PFSK-1 (cell line): ENCODE results near the gene HLCS.

Source experiments
- FOXP2 ChIP-seq: optimal IDR thresholded peaks from 2 replicates; pipeline ENCODE3; 2011; ENCODE audit warnings: borderline replicate concordance, control low read depth, inconsistent platforms; ENCODE audit not compliant: insufficient read depth; ENCODE audit errors: extremely low read length, extremely low read depth
- POLR2AphosphoS5 ChIP-seq: IDR thresholded peaks from 2 replicates; pipeline ENCODE4 v1.6.1; 2012; ENCODE audit warnings: low read depth, mild to moderate bottlenecking, control low read depth, low read length, moderate library complexity
- REST ChIP-seq, 2 experiments: IDR thresholded peaks; 2 replicates each; pipeline versions ENCODE4 v1.6.1 to v1.8.0; 2011 to 2012; ENCODE audit warnings: low read depth in 2 of 2, low read length in 2 of 2, control low read depth in 1 of 2, inconsistent platforms in 1 of 2, mild to moderate bottlenecking in 1 of 2, moderate library complexity in 1 of 2; ENCODE audit not compliant: insufficient read depth in 1 of 2
- SIN3A ChIP-seq: IDR thresholded peaks from 2 replicates; pipeline ENCODE4 v1.6.1; 2012; ENCODE audit warnings: mild to moderate bottlenecking, low read length, moderate library complexity, borderline replicate concordance; ENCODE audit not compliant: insufficient read depth
- TAF1 ChIP-seq: IDR thresholded peaks from 2 replicates; pipeline ENCODE4 v1.6.1; 2012; ENCODE audit warnings: low read length, control low read depth, borderline replicate concordance; ENCODE audit not compliant: insufficient read depth

HLCS gene

GRCh38 chr21:36811762-36812161, 154.7 kb downstream of the HLCS start:
- TF ChIP-seq POLR2AphosphoS5 = no peak
- TF ChIP-seq TAF1 = no peak
- TF ChIP-seq REST (IDR thresholded peaks at IDR 0.05; ENCODE audit: insufficient read depth in 1 of 2, low read depth in 2 of 2, low read length in 2 of 2) = no peak
- no peak for TF ChIP-seq SIN3A
- no peak for TF ChIP-seq FOXP2

- TF ChIP-seq REST (IDR thresholded peaks at IDR 0.05; ENCODE audit: insufficient read depth in 1 of 2, low read depth in 2 of 2, low read length in 2 of 2) = no peak
- TF ChIP-seq TAF1 = no peak
- TF ChIP-seq SIN3A = no peak
- no peak for TF ChIP-seq POLR2AphosphoS5
- TF ChIP-seq FOXP2 = no peak
Observed at GRCh38 chr21:36810443-36810842, 156.0 kb downstream of the HLCS start.

GRCh38 chr21:36807422-36807928, 159.0 kb downstream of the HLCS start:
- TF ChIP-seq POLR2AphosphoS5 (no peak), TAF1 (no peak), SIN3A (no peak), REST (IDR thresholded peaks at IDR 0.05; ENCODE audit: insufficient read depth in 1 of 2, low read depth in 2 of 2, low read length in 2 of 2) (no peak), FOXP2 (no peak)

GRCh38 chr21:36806103-36806502, 160.4 kb downstream of the HLCS start:
- no peak for TF ChIP-seq SIN3A

GRCh38 chr21:36804874-36805611, 161.4 kb downstream of the HLCS start:
- TF ChIP-seq POLR2AphosphoS5 (no peak), TAF1 (no peak), FOXP2 (no peak), REST (IDR thresholded peaks at IDR 0.05; ENCODE audit: insufficient read depth in 1 of 2, low read depth in 2 of 2, low read length in 2 of 2) (no peak), SIN3A (no peak)
